Measurements from ENCODE around the gene FHOD1.

Gene FHOD1

DNA sequence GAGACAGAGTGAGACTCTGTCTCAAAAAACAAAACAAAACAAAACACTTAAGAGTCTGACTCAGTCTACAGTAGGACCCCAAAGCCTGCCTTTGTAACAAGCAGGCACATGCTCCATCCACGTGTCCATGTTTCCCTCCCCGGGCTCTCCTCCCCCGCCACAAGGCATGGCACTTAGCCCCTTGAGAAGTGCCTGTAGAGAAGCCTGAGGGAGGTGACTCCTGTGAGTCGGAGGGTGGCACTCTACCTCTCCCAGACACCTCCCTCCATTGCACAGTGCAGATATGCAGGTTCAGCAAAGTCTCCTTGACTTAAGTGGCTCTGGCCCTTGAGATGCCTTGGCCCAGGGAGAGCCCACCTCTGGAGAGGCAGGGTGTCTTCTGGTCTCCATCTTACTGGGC, 6.8 kb downstream of the FHOD1 start:
- DNase-seq (ENCODE audit: low read depth in 1 of 2, low spot score in 1 of 2) = no peak
- no peaks in the 10 kb centered on the region for H3K27me3 ChIP-seq (ENCODE audit: insufficient read depth, poor library complexity, severe bottlenecking)
- no peak for TF ChIP-seq SPI1 (IDR thresholded peaks at IDR 0.05; ENCODE audit: borderline replicate concordance, low read depth)
- no peak for TF ChIP-seq POLR2AphosphoS5 (IDR thresholded peaks at IDR 0.05; ENCODE audit: low read depth)
- TF ChIP-seq, protein P1, sequence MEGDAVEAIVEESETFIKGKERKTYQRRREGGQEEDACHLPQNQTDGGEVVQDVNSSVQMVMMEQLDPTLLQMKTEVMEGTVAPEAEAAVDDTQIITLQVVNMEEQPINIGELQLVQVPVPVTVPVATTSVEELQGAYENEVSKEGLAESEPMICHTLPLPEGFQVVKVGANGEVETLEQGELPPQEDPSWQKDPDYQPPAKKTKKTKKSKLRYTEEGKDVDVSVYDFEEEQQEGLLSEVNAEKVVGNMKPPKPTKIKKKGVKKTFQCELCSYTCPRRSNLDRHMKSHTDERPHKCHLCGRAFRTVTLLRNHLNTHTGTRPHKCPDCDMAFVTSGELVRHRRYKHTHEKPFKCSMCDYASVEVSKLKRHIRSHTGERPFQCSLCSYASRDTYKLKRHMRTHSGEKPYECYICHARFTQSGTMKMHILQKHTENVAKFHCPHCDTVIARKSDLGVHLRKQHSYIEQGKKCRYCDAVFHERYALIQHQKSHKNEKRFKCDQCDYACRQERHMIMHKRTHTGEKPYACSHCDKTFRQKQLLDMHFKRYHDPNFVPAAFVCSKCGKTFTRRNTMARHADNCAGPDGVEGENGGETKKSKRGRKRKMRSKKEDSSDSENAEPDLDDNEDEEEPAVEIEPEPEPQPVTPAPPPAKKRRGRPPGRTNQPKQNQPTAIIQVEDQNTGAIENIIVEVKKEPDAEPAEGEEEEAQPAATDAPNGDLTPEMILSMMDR (IDR thresholded peaks at IDR 0.05; ENCODE audit: insufficient read depth, low read length) = no peak
- TF ChIP-seq, protein P2, sequence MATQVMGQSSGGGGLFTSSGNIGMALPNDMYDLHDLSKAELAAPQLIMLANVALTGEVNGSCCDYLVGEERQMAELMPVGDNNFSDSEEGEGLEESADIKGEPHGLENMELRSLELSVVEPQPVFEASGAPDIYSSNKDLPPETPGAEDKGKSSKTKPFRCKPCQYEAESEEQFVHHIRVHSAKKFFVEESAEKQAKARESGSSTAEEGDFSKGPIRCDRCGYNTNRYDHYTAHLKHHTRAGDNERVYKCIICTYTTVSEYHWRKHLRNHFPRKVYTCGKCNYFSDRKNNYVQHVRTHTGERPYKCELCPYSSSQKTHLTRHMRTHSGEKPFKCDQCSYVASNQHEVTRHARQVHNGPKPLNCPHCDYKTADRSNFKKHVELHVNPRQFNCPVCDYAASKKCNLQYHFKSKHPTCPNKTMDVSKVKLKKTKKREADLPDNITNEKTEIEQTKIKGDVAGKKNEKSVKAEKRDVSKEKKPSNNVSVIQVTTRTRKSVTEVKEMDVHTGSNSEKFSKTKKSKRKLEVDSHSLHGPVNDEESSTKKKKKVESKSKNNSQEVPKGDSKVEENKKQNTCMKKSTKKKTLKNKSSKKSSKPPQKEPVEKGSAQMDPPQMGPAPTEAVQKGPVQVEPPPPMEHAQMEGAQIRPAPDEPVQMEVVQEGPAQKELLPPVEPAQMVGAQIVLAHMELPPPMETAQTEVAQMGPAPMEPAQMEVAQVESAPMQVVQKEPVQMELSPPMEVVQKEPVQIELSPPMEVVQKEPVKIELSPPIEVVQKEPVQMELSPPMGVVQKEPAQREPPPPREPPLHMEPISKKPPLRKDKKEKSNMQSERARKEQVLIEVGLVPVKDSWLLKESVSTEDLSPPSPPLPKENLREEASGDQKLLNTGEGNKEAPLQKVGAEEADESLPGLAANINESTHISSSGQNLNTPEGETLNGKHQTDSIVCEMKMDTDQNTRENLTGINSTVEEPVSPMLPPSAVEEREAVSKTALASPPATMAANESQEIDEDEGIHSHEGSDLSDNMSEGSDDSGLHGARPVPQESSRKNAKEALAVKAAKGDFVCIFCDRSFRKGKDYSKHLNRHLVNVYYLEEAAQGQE (IDR thresholded peaks at IDR 0.05; ENCODE audit: insufficient replicate concordance, low read depth) = no peak
- TF ChIP-seq GABPA (IDR thresholded peaks at IDR 0.05; ENCODE audit: low read depth) = no peak
- no peak overlapping the region for H3K27ac ChIP-seq (replicated peaks)
- H3K4me3 ChIP-seq (replicated peaks; ENCODE audit: insufficient read depth, low read length) = no peak overlapping the region

DNA sequence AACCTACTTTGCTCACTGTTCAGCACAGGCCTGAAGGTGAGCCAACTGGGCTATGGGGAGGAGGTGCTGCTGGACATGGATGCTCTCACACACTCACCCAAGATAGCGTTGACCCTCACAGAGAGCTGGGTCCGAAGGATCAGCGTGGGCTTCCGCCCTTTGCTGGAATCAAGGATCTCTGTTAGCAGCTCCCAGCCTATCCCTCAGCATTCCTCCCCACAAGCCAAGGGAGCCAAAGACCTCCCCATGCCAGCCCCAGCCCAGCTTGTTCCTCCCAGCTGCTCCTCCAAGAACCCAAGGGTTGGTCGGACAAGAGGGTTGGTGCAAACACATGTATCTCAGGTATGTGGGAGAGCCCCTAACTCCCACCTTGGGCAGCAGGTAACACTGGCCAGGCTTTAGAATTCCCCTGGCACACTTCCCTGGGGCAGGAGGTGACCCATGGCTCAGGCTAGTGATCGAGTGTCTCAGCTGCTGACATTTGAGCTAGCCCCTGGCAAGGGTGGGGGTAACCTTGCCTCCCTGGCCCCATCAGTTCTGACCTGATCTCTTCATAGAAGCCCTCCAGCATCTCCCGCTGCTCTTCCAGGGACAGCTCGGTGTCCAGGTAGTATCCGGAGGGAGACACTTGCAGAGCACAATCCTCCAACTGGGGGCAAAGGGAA, 8.3 kb downstream of the FHOD1 start:
- H3K4me3 ChIP-seq (replicated peaks; ENCODE audit: insufficient read depth, low read length) = no peak overlapping the region
- H3K27ac ChIP-seq (replicated peaks) = no peak overlapping the region
- no peaks in the 10 kb centered on the region for H3K27me3 ChIP-seq (ENCODE audit: insufficient read depth, poor library complexity, severe bottlenecking)
- no peak for DNase-seq (ENCODE audit: low read depth in 1 of 2, low spot score in 1 of 2)
- TF ChIP-seq GABPA (IDR thresholded peaks at IDR 0.05; ENCODE audit: low read depth) = no peak
- TF ChIP-seq, protein P1 (IDR thresholded peaks at IDR 0.05; ENCODE audit: insufficient read depth, low read length) = no peak
- TF ChIP-seq, protein P2 (IDR thresholded peaks at IDR 0.05; ENCODE audit: insufficient replicate concordance, low read depth) = no peak
- no peak for TF ChIP-seq SPI1 (IDR thresholded peaks at IDR 0.05; ENCODE audit: borderline replicate concordance, low read depth)
- no peak for TF ChIP-seq POLR2AphosphoS5 (IDR thresholded peaks at IDR 0.05; ENCODE audit: low read depth)

DNA sequence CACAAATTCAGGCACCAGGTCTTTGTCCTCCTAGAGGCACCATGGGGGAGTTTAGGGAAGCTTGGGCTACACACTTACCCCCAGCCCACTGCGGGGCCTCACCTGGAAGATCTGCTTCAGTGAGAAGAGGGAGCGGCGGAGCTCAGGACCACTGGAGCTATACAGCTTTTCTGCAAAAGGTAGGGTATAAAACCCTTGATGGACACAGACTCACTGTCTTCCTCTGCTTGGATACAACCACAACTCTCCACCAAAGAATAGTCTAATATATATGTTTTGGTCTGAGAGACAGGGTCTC, 9.1 kb downstream of the FHOD1 start:
- no peaks in the 10 kb centered on the region for H3K27me3 ChIP-seq (ENCODE audit: insufficient read depth, poor library complexity, severe bottlenecking)
- H3K27ac ChIP-seq (replicated peaks) = no peak overlapping the region
- no peak for DNase-seq (ENCODE audit: low read depth in 1 of 2, low spot score in 1 of 2)
- TF ChIP-seq SPI1 (IDR thresholded peaks at IDR 0.05; ENCODE audit: borderline replicate concordance, low read depth) (no peak), GABPA (IDR thresholded peaks at IDR 0.05; ENCODE audit: low read depth) (no peak), POLR2AphosphoS5 (IDR thresholded peaks at IDR 0.05; ENCODE audit: low read depth) (no peak)
- TF ChIP-seq, protein P2 (IDR thresholded peaks at IDR 0.05; ENCODE audit: insufficient replicate concordance, low read depth) = no peak
- TF ChIP-seq, protein P1 (IDR thresholded peaks at IDR 0.05; ENCODE audit: insufficient read depth, low read length) = no peak
- no peak overlapping the region for H3K4me3 ChIP-seq (replicated peaks; ENCODE audit: insufficient read depth, low read length)

Data from HL-60 (cell line).